ENCODE results near the gene ZBTB46.

DNA sequence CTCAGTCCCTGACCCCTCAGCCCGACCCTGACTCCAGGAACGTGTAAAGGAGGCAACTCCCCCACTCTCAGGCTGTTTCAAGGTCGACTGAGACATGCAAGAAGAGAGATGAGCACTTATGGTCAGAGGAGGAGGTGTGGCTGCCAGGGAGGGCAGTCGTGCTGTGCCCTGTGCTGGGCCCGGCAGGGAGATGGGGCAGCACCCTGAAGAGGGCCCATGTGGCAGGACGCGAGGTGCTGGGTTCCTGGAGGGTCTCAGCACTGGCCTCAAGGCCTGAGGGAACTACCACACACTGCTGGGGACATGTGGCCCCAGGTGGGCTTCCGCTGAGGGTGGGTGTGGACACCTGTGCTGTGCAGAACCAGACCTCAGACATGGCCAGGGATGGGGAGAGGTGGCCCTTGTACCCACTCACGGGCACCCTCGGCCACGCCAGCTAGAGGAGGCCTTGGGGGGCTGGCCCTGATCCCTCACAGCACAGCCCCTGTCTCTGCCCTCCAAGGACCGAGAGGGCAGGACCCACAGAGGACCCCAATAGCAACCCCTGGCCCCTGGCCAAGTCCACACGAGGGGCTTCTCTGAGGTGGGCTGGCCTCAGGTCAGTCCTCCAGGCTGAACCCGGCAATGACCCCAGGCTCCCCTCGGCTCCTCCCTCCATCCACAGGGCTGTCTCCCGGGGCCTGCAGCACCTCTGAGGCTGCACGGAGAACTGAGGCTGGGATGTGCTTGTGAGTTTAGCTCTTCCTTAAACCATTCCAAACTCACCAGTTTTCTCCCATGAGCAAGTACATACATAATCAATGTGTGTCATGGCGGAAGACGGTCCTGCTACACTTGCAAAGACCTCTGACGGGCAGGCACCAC, 82.8 kb downstream of the ZBTB46 start:
- TF ChIP-seq POLR2AphosphoS5 (IDR thresholded peaks at IDR 0.05; ENCODE audit: low read depth, low read length) (no peak), TAF1 (IDR thresholded peaks at IDR 0.05; ENCODE audit: borderline replicate concordance, insufficient read depth, low read length) (no peak), SIN3A (IDR thresholded peaks at IDR 0.05; ENCODE audit: borderline replicate concordance, insufficient read depth, low read length) (no peak)
- TF ChIP-seq, protein P1, sequence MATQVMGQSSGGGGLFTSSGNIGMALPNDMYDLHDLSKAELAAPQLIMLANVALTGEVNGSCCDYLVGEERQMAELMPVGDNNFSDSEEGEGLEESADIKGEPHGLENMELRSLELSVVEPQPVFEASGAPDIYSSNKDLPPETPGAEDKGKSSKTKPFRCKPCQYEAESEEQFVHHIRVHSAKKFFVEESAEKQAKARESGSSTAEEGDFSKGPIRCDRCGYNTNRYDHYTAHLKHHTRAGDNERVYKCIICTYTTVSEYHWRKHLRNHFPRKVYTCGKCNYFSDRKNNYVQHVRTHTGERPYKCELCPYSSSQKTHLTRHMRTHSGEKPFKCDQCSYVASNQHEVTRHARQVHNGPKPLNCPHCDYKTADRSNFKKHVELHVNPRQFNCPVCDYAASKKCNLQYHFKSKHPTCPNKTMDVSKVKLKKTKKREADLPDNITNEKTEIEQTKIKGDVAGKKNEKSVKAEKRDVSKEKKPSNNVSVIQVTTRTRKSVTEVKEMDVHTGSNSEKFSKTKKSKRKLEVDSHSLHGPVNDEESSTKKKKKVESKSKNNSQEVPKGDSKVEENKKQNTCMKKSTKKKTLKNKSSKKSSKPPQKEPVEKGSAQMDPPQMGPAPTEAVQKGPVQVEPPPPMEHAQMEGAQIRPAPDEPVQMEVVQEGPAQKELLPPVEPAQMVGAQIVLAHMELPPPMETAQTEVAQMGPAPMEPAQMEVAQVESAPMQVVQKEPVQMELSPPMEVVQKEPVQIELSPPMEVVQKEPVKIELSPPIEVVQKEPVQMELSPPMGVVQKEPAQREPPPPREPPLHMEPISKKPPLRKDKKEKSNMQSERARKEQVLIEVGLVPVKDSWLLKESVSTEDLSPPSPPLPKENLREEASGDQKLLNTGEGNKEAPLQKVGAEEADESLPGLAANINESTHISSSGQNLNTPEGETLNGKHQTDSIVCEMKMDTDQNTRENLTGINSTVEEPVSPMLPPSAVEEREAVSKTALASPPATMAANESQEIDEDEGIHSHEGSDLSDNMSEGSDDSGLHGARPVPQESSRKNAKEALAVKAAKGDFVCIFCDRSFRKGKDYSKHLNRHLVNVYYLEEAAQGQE (IDR thresholded peaks at IDR 0.05; ENCODE audit: insufficient read depth in 1 of 2, low read depth in 2 of 2, low read length in 2 of 2) = no peak
